GM21786 (cell line): ENCODE results near the gene ADTRP.
"Not testable (repeated sequence)": the region's sequence is repeated elsewhere in the genome, so short reads cannot be mapped to it uniquely, and the experiment has no call there.

Experiments used
- ATAC-seq: cut with Tn5 transposase; IDR thresholded peaks from one replicate; pipeline ENCODE4 v1.9.1; 2021; ENCODE audit not compliant: unreplicated experiment

The ADTRP gene

GRCh38 chr6:11804135-11804534 is 25.5 kb upstream of the ADTRP start:
- ATAC-seq, result no peak

- no peak for ATAC-seq
Measured at GRCh38 chr6:11803591-11803971, 25.0 kb upstream of the ADTRP start.

GRCh38 chr6:11802886-11803590 is 24.4 kb upstream of the ADTRP start:
- no peak for ATAC-seq

- not testable (repeated sequence) for ATAC-seq
Measured at GRCh38 chr6:11800531-11800930, 21.9 kb upstream of the ADTRP start.

GRCh38 chr6:11798538-11798937 is 19.9 kb upstream of the ADTRP start:
- no peak for ATAC-seq

- no peak for ATAC-seq
Measured at GRCh38 chr6:11798096-11798495, 19.5 kb upstream of the ADTRP start.

- ATAC-seq, result no peak
Measured at GRCh38 chr6:11796829-11797228, 18.2 kb upstream of the ADTRP start.

GRCh38 chr6:11795403-11795802 is 16.8 kb upstream of the ADTRP start:
- ATAC-seq, result no peak

- no peak for ATAC-seq
Measured at GRCh38 chr6:11793277-11793676, 14.7 kb upstream of the ADTRP start.

GRCh38 chr6:11791354-11792107 is 12.9 kb upstream of the ADTRP start:
- no peak for ATAC-seq

GRCh38 chr6:11789744-11790143 is 11.1 kb upstream of the ADTRP start:
- no peak for ATAC-seq

GRCh38 chr6:11788043-11788442 is 9.4 kb upstream of the ADTRP start:
- no peak for ATAC-seq

GRCh38 chr6:11785774-11786579 is 7.4 kb upstream of the ADTRP start:
- ATAC-seq, result peak; percentile 90

- ATAC-seq, result peak; percentile 56
Measured at GRCh38 chr6:11785415-11785773, 6.8 kb upstream of the ADTRP start.

- no peak for ATAC-seq
Measured at GRCh38 chr6:11784341-11784740, 5.7 kb upstream of the ADTRP start.

GRCh38 chr6:11783524-11784064 is 5.0 kb upstream of the ADTRP start:
- no peak for ATAC-seq

- no peak for ATAC-seq
Measured at GRCh38 chr6:11782524-11782923, 3.9 kb upstream of the ADTRP start.

GRCh38 chr6:11780097-11780428 is 1.5 kb upstream of the ADTRP start:
- no peak for ATAC-seq

- ATAC-seq, result no peak
Measured at GRCh38 chr6:11779329-11780096, 910 bp upstream of the ADTRP start.

GRCh38 chr6:11778036-11778435 is 567 bp downstream of the ADTRP start:
- no peak for ATAC-seq
